Breast epithelium (tissue), 4 donors: ENCODE data around the gene MAP4K1. TPM values are rescaled to one million over a fixed set of nuclear protein-coding genes. Genes with fewer than 3 reads are reported as not detected.
A peak's percentile ranks its signal among the peaks of the same experiment; 100 is the strongest.
"Not testable (repeated sequence)": the region's sequence is repeated elsewhere in the genome, so short reads cannot be mapped to it uniquely, and the experiment has no call there.

Experiments used
- DNase-seq, 2 donors: peaks; one replicate each; pipeline ENCODE4 v3.0.0-alpha.2; 2019; ENCODE audit warnings: low spot score in 2 of 2
- H3K27ac ChIP-seq, 2 donors: fragments of 200-600 bp; sonication (generic) in 1 of 2; one replicate each; pipeline ENCODE4 v1.5.1; 2016 to 2019; ENCODE audit warnings: mild to moderate bottlenecking in 1 of 2
- H3K27me3 ChIP-seq, 2 donors: fragments of 200-600 bp; sonication (generic) in 1 of 2; one replicate each; pipeline versions ENCODE4 v1.5.1 to v1.6.0; 2017 to 2019; ENCODE audit warnings: control low read depth in 1 of 2, mild to moderate bottlenecking in 1 of 2
- H3K36me3 ChIP-seq: fragments of 200-600 bp; one replicate; pipeline ENCODE4 v1.5.1; 2019
- H3K4me1 ChIP-seq, 2 donors: fragments of 200-600 bp; sonication (generic); one replicate each; pipeline ENCODE4 v1.5.1; 2016 to 2019; ENCODE audit warnings: control low read depth in 1 of 2
- H3K4me3 ChIP-seq, 3 donors: fragments of 200-600 bp; sonication (generic); 1 replicate in 2 of 3; 2 replicates in 1 of 3; pipeline ENCODE4 v1.5.1; 2016 to 2019; ENCODE audit warnings: mild to moderate bottlenecking in 3 of 3, moderate library complexity in 2 of 3
- H3K9me3 ChIP-seq, 2 donors: fragments of 200-600 bp; sonication (generic) in 1 of 2; one replicate each; pipeline ENCODE4 v1.5.1; 2016 to 2019; ENCODE audit warnings: control low read depth in 1 of 2
- CTCF ChIP-seq, 3 donors: fragments of 450-650 bp; IDR thresholded peaks; one replicate each; pipeline ENCODE4 v1.5.1; 2016 to 2017; ENCODE audit warnings: antibody characterized with exemption in 3 of 3, mild to moderate bottlenecking in 3 of 3, moderate library complexity in 3 of 3
- POLR2A ChIP-seq: fragments of 450-650 bp; IDR thresholded peaks from one replicate; pipeline ENCODE4 v1.6.1; 2016; ENCODE audit warnings: antibody characterized with exemption, mild to moderate bottlenecking, moderate library complexity
- POLR2AphosphoS5 ChIP-seq, 3 donors: sonication (generic); formaldehyde crosslinking; IDR thresholded peaks; one replicate each; pipeline ENCODE4 v1.6.1; 2017; ENCODE audit warnings: antibody characterized with exemption in 3 of 3
- intact Hi-C: fragments of 100-400 bp; cut with DNase I; formaldehyde crosslinking; loops from one replicate; pipeline ENCODE4 v1.15.1; 2023; ENCODE audit warnings: low total_unique reads
- total RNA-seq, 3 donors: library from RNA; depleted of rRNA; stranded (reverse); fragments of >200 nt; gene quantifications; one replicate each; pipeline ENCODE4 v1.1.0, GENCODE V29; 2016

Gene MAP4K1
- total RNA-seq, 3 donors from 2014 or later, result 2.5 to 9.3 (median 3.6) TPM

- Histone ChIP-seq H3K27ac (no peak overlapping the region), H3K4me3 (no peak overlapping the region), H3K27me3 (peaks cover 0 to 8% of the 10 kb centered on the region in 2 donors), H3K36me3 (no peaks in the 10 kb centered on the region), H3K4me1 (no peaks in the 10 kb centered on the region), H3K9me3 (no peaks in the 10 kb centered on the region)
- no peak for DNase-seq
- intact Hi-C loops, result no loop called here
- no peak for TF ChIP-seq POLR2AphosphoS5 (IDR thresholded peaks at IDR 0.05)
- no peak for TF ChIP-seq POLR2A
- no peak for TF ChIP-seq CTCF (IDR thresholded peaks at IDR 0.05)
Measured at GRCh38 chr19:38562096-38562495, 55.7 kb downstream of the MAP4K1 start.

GRCh38 chr19:38561658-38562057 is 56.1 kb downstream of the MAP4K1 start:
- DNase-seq, result no peak
- no peaks in the 10 kb centered on the region for H3K4me1 ChIP-seq
- no peak overlapping the region for H3K4me3 ChIP-seq
- TF ChIP-seq POLR2A (no peak), POLR2AphosphoS5 (IDR thresholded peaks at IDR 0.05) (no peak), CTCF (IDR thresholded peaks at IDR 0.05) (no peak)
- H3K36me3 ChIP-seq, result no peaks in the 10 kb centered on the region
- no peaks in the 10 kb centered on the region for H3K9me3 ChIP-seq
- intact Hi-C loops, result no loop called here
- no peak overlapping the region for H3K27ac ChIP-seq
- H3K27me3 ChIP-seq, result peaks cover 0 to 8% of the 10 kb centered on the region in 2 donors

- peak overlapping the region in 1 of 2 donors; percentile 62 for H3K27ac ChIP-seq
- peaks cover 0 to 8% of the 10 kb centered on the region in 2 donors for H3K27me3 ChIP-seq
- TF ChIP-seq CTCF (IDR thresholded peaks at IDR 0.05) (no peak), POLR2AphosphoS5 (IDR thresholded peaks at IDR 0.05) (no peak), POLR2A (no peak)
- no peaks in the 10 kb centered on the region for H3K36me3 ChIP-seq
- H3K9me3 ChIP-seq, result no peaks in the 10 kb centered on the region
- H3K4me3 ChIP-seq, result no peak overlapping the region
- no peaks in the 10 kb centered on the region for H3K4me1 ChIP-seq
- DNase-seq, result no peak
- intact Hi-C loops, result no loop called here
Measured at GRCh38 chr19:38561053-38561606, 56.6 kb downstream of the MAP4K1 start.

GRCh38 chr19:38559428-38560401 is 58.0 kb downstream of the MAP4K1 start:
- H3K4me3 ChIP-seq, result no peak overlapping the region
- intact Hi-C loops, result no loop called here
- H3K27ac ChIP-seq, result peak overlapping the region; percentile 66 to 83
- no peaks in the 10 kb centered on the region for H3K9me3 ChIP-seq
- peaks cover 0 to 4% of the 10 kb centered on the region in 2 donors for H3K27me3 ChIP-seq
- H3K36me3 ChIP-seq, result no peaks in the 10 kb centered on the region
- H3K4me1 ChIP-seq, result no peaks in the 10 kb centered on the region
- DNase-seq, result peak in 1 of 2 donors; percentile 56
- TF ChIP-seq CTCF (IDR thresholded peaks at IDR 0.05) (no peak), POLR2AphosphoS5 (IDR thresholded peaks at IDR 0.05) (peak in 1 of 3 donors; percentile 14)

- H3K4me3 ChIP-seq, DNase-seq, H3K9me3 ChIP-seq, H3K4me1 ChIP-seq, H3K27me3 ChIP-seq, H3K36me3 ChIP-seq, intact Hi-C loops: not testable (repeated sequence)
- H3K27ac ChIP-seq, result peak overlapping the region; percentile 66 to 83
Measured at GRCh38 chr19:38558933-38559332, 58.8 kb downstream of the MAP4K1 start.
